Vagina (tissue), 2 donors: Measurements from ENCODE around the gene ITPKB. TPM values are rescaled to one million over a fixed set of nuclear protein-coding genes. Genes with fewer than 3 reads are reported as not detected.
"Not testable (repeated sequence)": the region's sequence is repeated elsewhere in the genome, so short reads cannot be mapped to it uniquely, and the experiment has no call there.

ENCODE experiments used
- DNase-seq, 2 donors: peaks; one replicate each; pipeline ENCODE4 v3.0.0-alpha.2; 2017; ENCODE audit errors: extremely low spot score in 2 of 2
- H3K27ac ChIP-seq: fragments of 200-600 bp; sonication (generic); one replicate; pipeline ENCODE4 v1.5.1; 2019
- H3K27me3 ChIP-seq: fragments of 200-600 bp; sonication (generic); one replicate; pipeline ENCODE4 v1.5.1; 2019
- H3K36me3 ChIP-seq, 2 donors: fragments of 200-600 bp; sonication (generic); one replicate each; pipeline ENCODE4 v1.5.1; 2017 to 2019
- H3K4me1 ChIP-seq: fragments of 200-600 bp; sonication (generic); one replicate; pipeline ENCODE4 v1.5.1; 2019
- H3K4me3 ChIP-seq, 2 donors: fragments of 200-600 bp; sonication (generic); 1 replicate in 1 of 2; 2 replicates in 1 of 2; pipeline ENCODE4 v1.5.1; 2016 to 2019
- H3K9me3 ChIP-seq: fragments of 200-600 bp; sonication (generic); one replicate; pipeline ENCODE4 v1.5.1; 2019
- POLR2A ChIP-seq, 2 donors: fragments of 450-650 bp; IDR thresholded peaks; one replicate each; pipeline ENCODE4 v1.6.1; 2017; ENCODE audit warnings: antibody characterized with exemption in 2 of 2, mild to moderate bottlenecking in 2 of 2, moderate library complexity in 2 of 2
- POLR2AphosphoS5 ChIP-seq, 2 donors: sonication (generic); formaldehyde crosslinking; IDR thresholded peaks; one replicate each; pipeline ENCODE4 v1.9.0; 2017; ENCODE audit warnings: antibody characterized with exemption in 2 of 2, mild to moderate bottlenecking in 2 of 2, low read depth in 1 of 2; ENCODE audit not compliant: insufficient read depth in 1 of 2
- intact Hi-C: fragments of 100-400 bp; cut with DNase I; formaldehyde crosslinking; loops from one replicate; pipeline ENCODE4 v1.15.1; 2023
- total RNA-seq: library from RNA; depleted of rRNA; stranded (reverse); fragments of >200 nt; gene quantifications from one replicate; pipeline ENCODE4 v1.2.3, GENCODE V29; 2016
- TF ChIP-seq, protein P1 (sequence below), 3 experiments: fragments of 450-650 bp in 2 of 3; fragments of 200-600 bp in 1 of 3; sonication (generic) in 1 of 3; IDR thresholded peaks; one replicate each; pipeline ENCODE4 v1.5.1; 2017 to 2019; ENCODE audit warnings: antibody characterized with exemption in 3 of 3, mild to moderate bottlenecking in 2 of 3, moderate library complexity in 2 of 3

Gene ITPKB
- total RNA-seq, 1 donor from 2014 or later = 31.7 TPM

DNA sequence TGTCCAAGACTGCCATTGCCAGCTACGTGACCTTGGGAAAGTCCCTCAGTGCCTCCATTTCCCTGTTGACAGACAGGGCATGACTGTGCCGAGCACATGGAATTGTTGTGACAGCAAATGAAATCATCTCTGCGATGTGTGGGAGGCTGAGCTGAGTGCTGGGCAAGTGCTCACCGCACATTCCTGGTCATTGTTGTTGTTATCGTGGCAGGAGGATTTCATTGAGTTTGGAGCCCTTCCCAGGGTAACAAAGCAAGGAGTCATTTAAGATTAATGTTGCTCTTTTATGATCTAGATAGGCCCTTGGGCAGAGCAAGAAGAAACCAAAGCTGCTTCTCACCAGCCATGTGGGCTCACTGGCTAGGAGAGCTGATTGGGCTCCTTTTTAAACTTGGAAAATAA is 39.6 kb upstream of the ITPKB start:
- DNase-seq = no peak
- H3K36me3 ChIP-seq = no peaks in the 10 kb centered on the region
- intact Hi-C loops = no loop called here

GRCh38 chr1:226776975-226777374 is 37.9 kb upstream of the ITPKB start:
- H3K4me1 ChIP-seq = peaks cover 21% of the 10 kb centered on the region
- H3K27ac ChIP-seq = no peak overlapping the region
- intact Hi-C loops = no loop called here
- no peaks in the 10 kb centered on the region for H3K27me3 ChIP-seq
- H3K36me3 ChIP-seq = no peaks in the 10 kb centered on the region
- H3K9me3 ChIP-seq = no peaks in the 10 kb centered on the region
- TF ChIP-seq POLR2A (IDR thresholded peaks at IDR 0.05) (no peak), POLR2AphosphoS5 (IDR thresholded peaks at IDR 0.05; ENCODE audit: insufficient read depth in 1 of 2, low read depth in 1 of 2) (no peak)
- TF ChIP-seq, protein P1, sequence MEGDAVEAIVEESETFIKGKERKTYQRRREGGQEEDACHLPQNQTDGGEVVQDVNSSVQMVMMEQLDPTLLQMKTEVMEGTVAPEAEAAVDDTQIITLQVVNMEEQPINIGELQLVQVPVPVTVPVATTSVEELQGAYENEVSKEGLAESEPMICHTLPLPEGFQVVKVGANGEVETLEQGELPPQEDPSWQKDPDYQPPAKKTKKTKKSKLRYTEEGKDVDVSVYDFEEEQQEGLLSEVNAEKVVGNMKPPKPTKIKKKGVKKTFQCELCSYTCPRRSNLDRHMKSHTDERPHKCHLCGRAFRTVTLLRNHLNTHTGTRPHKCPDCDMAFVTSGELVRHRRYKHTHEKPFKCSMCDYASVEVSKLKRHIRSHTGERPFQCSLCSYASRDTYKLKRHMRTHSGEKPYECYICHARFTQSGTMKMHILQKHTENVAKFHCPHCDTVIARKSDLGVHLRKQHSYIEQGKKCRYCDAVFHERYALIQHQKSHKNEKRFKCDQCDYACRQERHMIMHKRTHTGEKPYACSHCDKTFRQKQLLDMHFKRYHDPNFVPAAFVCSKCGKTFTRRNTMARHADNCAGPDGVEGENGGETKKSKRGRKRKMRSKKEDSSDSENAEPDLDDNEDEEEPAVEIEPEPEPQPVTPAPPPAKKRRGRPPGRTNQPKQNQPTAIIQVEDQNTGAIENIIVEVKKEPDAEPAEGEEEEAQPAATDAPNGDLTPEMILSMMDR (IDR thresholded peaks at IDR 0.05) = no peak
- DNase-seq = no peak
- H3K4me3 ChIP-seq = no peak overlapping the region

More for the DNA sequence above, 39.6 kb upstream of the ITPKB start:
- Histone ChIP-seq H3K9me3 (no peaks in the 10 kb centered on the region), H3K27ac (peak overlapping the region; percentile 68), H3K4me1 (peaks cover 24% of the 10 kb centered on the region), H3K27me3 (no peaks in the 10 kb centered on the region), H3K4me3 (no peak overlapping the region)
- peak; percentile 29 to 88 for TF ChIP-seq POLR2AphosphoS5 (IDR thresholded peaks at IDR 0.05; ENCODE audit: insufficient read depth in 1 of 2, low read depth in 1 of 2)
- TF ChIP-seq POLR2A (IDR thresholded peaks at IDR 0.05) = no peak

GRCh38 chr1:226776066-226776465 is 37.0 kb upstream of the ITPKB start:
- H3K9me3 ChIP-seq = no peaks in the 10 kb centered on the region
- TF ChIP-seq POLR2A (IDR thresholded peaks at IDR 0.05) (no peak), POLR2AphosphoS5 (IDR thresholded peaks at IDR 0.05; ENCODE audit: insufficient read depth in 1 of 2, low read depth in 1 of 2) (no peak)
- TF ChIP-seq, protein P1 (IDR thresholded peaks at IDR 0.05) = no peak
- no peaks in the 10 kb centered on the region for H3K27me3 ChIP-seq
- intact Hi-C loops = no loop called here
- no peak overlapping the region for H3K4me3 ChIP-seq
- H3K27ac ChIP-seq = no peak overlapping the region
- no peaks in the 10 kb centered on the region for H3K36me3 ChIP-seq
- H3K4me1 ChIP-seq = peaks cover 21% of the 10 kb centered on the region
- DNase-seq = no peak

GRCh38 chr1:226772446-226773139 is 33.5 kb upstream of the ITPKB start:
- Histone ChIP-seq H3K9me3 (no peaks in the 10 kb centered on the region), H3K36me3 (no peaks in the 10 kb centered on the region), H3K4me1 (no peaks in the 10 kb centered on the region), H3K4me3 (no peak overlapping the region), H3K27ac (no peak overlapping the region), H3K27me3 (no peaks in the 10 kb centered on the region)
- TF ChIP-seq POLR2A (IDR thresholded peaks at IDR 0.05) = no peak
- TF ChIP-seq, protein P1 (IDR thresholded peaks at IDR 0.05) = no peak
- no peak for TF ChIP-seq POLR2AphosphoS5 (IDR thresholded peaks at IDR 0.05; ENCODE audit: insufficient read depth in 1 of 2, low read depth in 1 of 2)
- intact Hi-C loops = no loop called here
- DNase-seq = no peak

GRCh38 chr1:226767170-226767569 is 28.1 kb upstream of the ITPKB start:
- DNase-seq, H3K27me3 ChIP-seq, H3K36me3 ChIP-seq, H3K4me3 ChIP-seq, intact Hi-C loops, H3K4me1 ChIP-seq, H3K27ac ChIP-seq, H3K9me3 ChIP-seq: not testable (repeated sequence)

- no peak for TF ChIP-seq POLR2AphosphoS5 (IDR thresholded peaks at IDR 0.05; ENCODE audit: insufficient read depth in 1 of 2, low read depth in 1 of 2)
- TF ChIP-seq, protein P1 (IDR thresholded peaks at IDR 0.05) = no peak
- TF ChIP-seq POLR2A (IDR thresholded peaks at IDR 0.05) = no peak
- intact Hi-C loops = no loop called here
- H3K36me3 ChIP-seq = no peaks in the 10 kb centered on the region
- no peak overlapping the region for H3K4me3 ChIP-seq
- H3K27me3 ChIP-seq = no peaks in the 10 kb centered on the region
- no peaks in the 10 kb centered on the region for H3K4me1 ChIP-seq
- no peak overlapping the region for H3K27ac ChIP-seq
- no peaks in the 10 kb centered on the region for H3K9me3 ChIP-seq
- DNase-seq = no peak
These were observed 27.5 kb upstream of the ITPKB start for GRCh38 chr1:226766565-226766964.
